Endothelial cell (in vitro differentiated cells): ENCODE measurements around the gene MAGEA2B. TPM values are rescaled to one million over a fixed set of nuclear protein-coding genes. Genes with fewer than 3 reads are reported as not detected.
"Not testable (repeated sequence)": the region's sequence is repeated elsewhere in the genome, so short reads cannot be mapped to it uniquely, and the experiment has no call there.

ENCODE experiments used
- DNase-seq: peaks from one replicate; pipeline ENCODE4 v3.0.0; 2021; ENCODE audit warnings: low spot score
- H3K27ac Mint-ChIP-seq: one replicate; pipeline ENCODE4 v1.8.0; 2021; ENCODE audit warnings: mixed read lengths, inconsistent platforms; ENCODE audit not compliant: unreplicated experiment
- H3K27me3 Mint-ChIP-seq: one replicate; pipeline ENCODE4 v1.8.0; 2021; ENCODE audit warnings: mild to moderate bottlenecking, moderate library complexity, mixed read lengths, inconsistent platforms; ENCODE audit not compliant: unreplicated experiment
- H3K36me3 Mint-ChIP-seq: one replicate; pipeline ENCODE4 v1.8.0; 2021; ENCODE audit warnings: mild to moderate bottlenecking, low read depth, mixed read lengths, inconsistent platforms; ENCODE audit not compliant: unreplicated experiment
- H3K4me1 Mint-ChIP-seq: one replicate; pipeline ENCODE4 v1.8.0; 2021; ENCODE audit warnings: mild to moderate bottlenecking, mixed read lengths, inconsistent platforms; ENCODE audit not compliant: unreplicated experiment
- H3K4me3 Mint-ChIP-seq: one replicate; pipeline ENCODE4 v1.8.0; 2021; ENCODE audit warnings: mild to moderate bottlenecking, mixed read lengths, inconsistent platforms; ENCODE audit not compliant: unreplicated experiment
- H3K9me3 Mint-ChIP-seq: one replicate; pipeline ENCODE4 v1.8.0; 2021; ENCODE audit warnings: mixed read lengths, inconsistent platforms; ENCODE audit not compliant: unreplicated experiment
- total RNA-seq: library from RNA; stranded (reverse); fragmentation: NEBNext Ultra II Directional; extraction: Animal tissue kit (Norgen Biotek cat#: 25700); gene quantifications from one replicate; pipeline ENCODE4 v1.2.1, GENCODE V29; 2021; ENCODE audit not compliant: unreplicated experiment
- TF ChIP-seq, protein P1 (sequence below): fragments of 200-600 bp; sonication (generic); IDR thresholded peaks from one replicate; pipeline ENCODE4 v1.5.0; 2021; ENCODE audit warnings: antibody characterized with exemption; ENCODE audit not compliant: unreplicated experiment

MAGEA2B gene
- total RNA-seq, 1 donor from 2014 or later, result 0.97 TPM

DNA sequence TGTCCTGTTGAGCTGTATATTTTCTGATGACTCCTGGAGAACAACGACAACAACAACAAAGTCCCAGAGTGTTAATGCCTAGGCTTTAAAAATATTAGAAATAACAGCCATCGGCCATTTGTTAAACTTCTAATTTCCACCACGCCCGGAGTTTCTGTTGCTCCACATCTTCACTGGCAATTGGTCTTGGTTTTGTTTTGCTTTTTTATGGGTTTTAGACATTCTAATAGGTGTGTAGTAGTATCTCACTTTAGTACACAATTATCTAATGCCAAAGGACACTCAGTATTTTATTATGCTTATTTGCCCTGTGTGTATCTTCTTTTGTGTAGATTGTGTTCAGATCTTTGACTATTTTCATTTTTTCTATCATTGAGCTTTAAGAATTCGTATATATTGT, 24.1 kb downstream of the MAGEA2B start:
- H3K27ac Mint-ChIP-seq, result no peak overlapping the region
- peaks cover 2% of the 10 kb centered on the region for H3K27me3 Mint-ChIP-seq
- H3K4me3 Mint-ChIP-seq, result no peak overlapping the region
- no peak for DNase-seq
- H3K4me1 Mint-ChIP-seq, result no peaks in the 10 kb centered on the region
- H3K36me3 Mint-ChIP-seq, result no peaks in the 10 kb centered on the region
- TF ChIP-seq, protein P1, sequence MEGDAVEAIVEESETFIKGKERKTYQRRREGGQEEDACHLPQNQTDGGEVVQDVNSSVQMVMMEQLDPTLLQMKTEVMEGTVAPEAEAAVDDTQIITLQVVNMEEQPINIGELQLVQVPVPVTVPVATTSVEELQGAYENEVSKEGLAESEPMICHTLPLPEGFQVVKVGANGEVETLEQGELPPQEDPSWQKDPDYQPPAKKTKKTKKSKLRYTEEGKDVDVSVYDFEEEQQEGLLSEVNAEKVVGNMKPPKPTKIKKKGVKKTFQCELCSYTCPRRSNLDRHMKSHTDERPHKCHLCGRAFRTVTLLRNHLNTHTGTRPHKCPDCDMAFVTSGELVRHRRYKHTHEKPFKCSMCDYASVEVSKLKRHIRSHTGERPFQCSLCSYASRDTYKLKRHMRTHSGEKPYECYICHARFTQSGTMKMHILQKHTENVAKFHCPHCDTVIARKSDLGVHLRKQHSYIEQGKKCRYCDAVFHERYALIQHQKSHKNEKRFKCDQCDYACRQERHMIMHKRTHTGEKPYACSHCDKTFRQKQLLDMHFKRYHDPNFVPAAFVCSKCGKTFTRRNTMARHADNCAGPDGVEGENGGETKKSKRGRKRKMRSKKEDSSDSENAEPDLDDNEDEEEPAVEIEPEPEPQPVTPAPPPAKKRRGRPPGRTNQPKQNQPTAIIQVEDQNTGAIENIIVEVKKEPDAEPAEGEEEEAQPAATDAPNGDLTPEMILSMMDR, result no peak
- no peaks in the 10 kb centered on the region for H3K9me3 Mint-ChIP-seq

GRCh38 chrX:152753686-152754650, 39.5 kb downstream of the MAGEA2B start, which contains the start of gene MAGEA2:
TSS of gene MAGEA2 (minus strand) at chrX:152753842. CDS start at chrX:152751363, 2,479 bp downstream.
- not testable (repeated sequence) for DNase-seq, H3K9me3 Mint-ChIP-seq, H3K36me3 Mint-ChIP-seq, H3K4me3 Mint-ChIP-seq, H3K4me1 Mint-ChIP-seq, H3K27me3 Mint-ChIP-seq, H3K27ac Mint-ChIP-seq

DNA sequence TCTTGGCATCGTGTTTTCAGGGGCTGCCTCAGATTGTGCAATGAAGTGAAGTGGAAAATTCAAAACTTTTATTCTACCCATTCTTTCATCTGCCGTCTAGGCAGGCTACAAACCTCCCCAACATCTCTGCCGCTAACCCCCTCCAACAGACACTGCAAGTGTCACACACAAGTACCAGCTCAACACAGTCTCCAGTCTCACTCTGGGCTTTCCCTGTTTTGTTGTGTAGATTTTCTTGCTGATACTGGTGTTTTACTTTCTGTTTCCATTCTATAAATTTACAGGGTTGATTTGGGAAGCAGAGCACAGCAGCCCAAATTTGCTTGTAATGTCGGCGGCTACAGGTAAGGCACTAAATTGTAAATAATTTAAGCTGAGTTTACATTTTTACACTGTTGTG, 40.4 kb downstream of the MAGEA2B start:
- not testable (repeated sequence) for H3K27ac Mint-ChIP-seq, DNase-seq, H3K4me3 Mint-ChIP-seq, H3K36me3 Mint-ChIP-seq, H3K9me3 Mint-ChIP-seq, H3K27me3 Mint-ChIP-seq, H3K4me1 Mint-ChIP-seq

- not testable (repeated sequence) for H3K9me3 Mint-ChIP-seq, H3K27me3 Mint-ChIP-seq, H3K4me1 Mint-ChIP-seq, H3K27ac Mint-ChIP-seq, H3K4me3 Mint-ChIP-seq, DNase-seq, H3K36me3 Mint-ChIP-seq
These were observed 44.5 kb downstream of the MAGEA2B start, which contains the start of gene CSAG3 for GRCh38 chrX:152758918-152759317. TSS of gene CSAG3 (plus strand) at chrX:152759218.

DNA sequence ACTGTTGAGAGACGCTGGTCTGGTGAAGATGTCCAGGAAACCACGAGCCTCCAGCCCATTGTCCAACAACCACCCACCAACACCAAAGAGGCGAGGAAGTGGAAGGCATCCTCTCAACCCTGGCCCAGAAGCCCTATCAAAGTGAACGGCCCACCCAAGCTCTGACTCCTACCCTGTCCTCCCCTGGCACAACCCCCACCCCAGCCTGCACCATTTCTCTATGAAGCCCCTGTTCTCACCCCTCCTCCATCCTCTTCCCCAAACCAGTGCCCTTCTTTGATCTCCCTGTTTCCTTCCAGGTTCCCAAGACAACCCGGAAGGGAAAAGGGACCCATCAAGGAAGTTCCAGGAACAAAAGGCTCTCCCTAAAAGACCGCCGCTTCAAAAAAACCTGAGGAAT, 45.1 kb downstream of the MAGEA2B start:
- not testable (repeated sequence) for H3K9me3 Mint-ChIP-seq, H3K4me1 Mint-ChIP-seq, H3K27ac Mint-ChIP-seq, DNase-seq, H3K4me3 Mint-ChIP-seq, H3K27me3 Mint-ChIP-seq, H3K36me3 Mint-ChIP-seq

- not testable (repeated sequence) for H3K36me3 Mint-ChIP-seq, H3K27ac Mint-ChIP-seq, H3K4me3 Mint-ChIP-seq, H3K4me1 Mint-ChIP-seq, DNase-seq, H3K9me3 Mint-ChIP-seq, H3K27me3 Mint-ChIP-seq
These were observed 47.2 kb downstream of the MAGEA2B start for GRCh38 chrX:152761582-152761981.

DNA sequence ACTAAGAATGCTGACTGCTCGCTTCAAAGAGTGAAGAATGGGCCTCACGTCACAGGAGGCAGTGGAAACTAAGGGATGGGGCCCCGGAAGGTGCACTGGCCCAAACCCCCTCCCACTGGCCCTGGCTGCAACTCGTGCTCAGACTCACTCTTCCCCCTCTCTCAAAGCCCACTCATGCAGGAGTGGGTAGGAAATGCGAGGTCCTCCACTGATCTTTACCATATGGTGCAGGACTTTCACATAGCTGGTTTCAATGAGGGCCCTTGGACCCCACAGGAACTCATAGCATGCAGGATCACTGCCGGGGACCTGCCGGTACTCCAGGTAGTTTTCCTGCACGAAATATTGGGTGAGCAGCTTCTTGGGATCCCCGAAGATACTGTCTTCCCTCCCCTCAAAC, 52.1 kb downstream of the MAGEA2B start:
- not testable (repeated sequence) for H3K36me3 Mint-ChIP-seq, H3K27ac Mint-ChIP-seq, DNase-seq, H3K4me1 Mint-ChIP-seq, H3K9me3 Mint-ChIP-seq, H3K4me3 Mint-ChIP-seq, H3K27me3 Mint-ChIP-seq

Other genes starting within 250 kb of the MAGEA2B start
- gene GABRQ, start 76.7 kb upstream of the MAGEA2B start, total RNA-seq, result 0.41 TPM
- not detected for gene MAGEA3, start 15.8 kb upstream of the MAGEA2B start, total RNA-seq
- gene CSAG2, start 5.4 kb upstream of the MAGEA2B start, total RNA-seq, result not detected
- gene CSAG1, start 19.1 kb downstream of the MAGEA2B start, total RNA-seq, result 5.1 TPM
- gene MAGEA12, start 19.1 kb downstream of the MAGEA2B start, total RNA-seq, result 4.3 TPM
- gene MAGEA2, start 39.2 kb downstream of the MAGEA2B start, total RNA-seq, result 3.5 TPM
- 5.5 TPM for gene CSAG3, start 44.6 kb downstream of the MAGEA2B start, total RNA-seq
- gene MAGEA6, start 55.1 kb downstream of the MAGEA2B start, total RNA-seq, result not detected
- gene CETN2, start 116.1 kb downstream of the MAGEA2B start, total RNA-seq, result 32.6 TPM
- 26.5 TPM for gene NSDHL, start 116.4 kb downstream of the MAGEA2B start, total RNA-seq
- 2.1 TPM for gene ZNF185, start 183.4 kb downstream of the MAGEA2B start, total RNA-seq